Right lung (tissue), 5 donors: ENCODE data around the gene KCNJ9. TPM values are rescaled to one million over a fixed set of nuclear protein-coding genes. Genes with fewer than 3 reads are reported as not detected.

Experiments
- polyA plus RNA-seq, 5 donors: library from polyadenylated mRNA; unstranded; fragments of 120-200 nt; gene quantifications; one replicate each; pipeline versions ENCODE4 v1.2.1 to v1.2.3, GENCODE V29; 2013; ENCODE audit warnings: inconsistent platforms in 1 of 5, low replicate concordance in 1 of 5; ENCODE audit not compliant: insufficient read length in 5 of 5, insufficient read depth in 1 of 5

Gene KCNJ9
- polyA plus RNA-seq, 5 donors = 0.04 to 0.10 (median 0.06) TPM

Other genes with a start within 250 kb of the KCNJ9 start
- gene VSIG8, start 218.9 kb upstream of the KCNJ9 start, polyA plus RNA-seq = under 1 TPM in 2 of 5 donors, not detected in 3; 0.08 to 0.10 TPM
- 10 to 100 TPM in 1 of 5 donors, 1 to 10 TPM in 4; 1.8 to 12.7 (median 8.2) TPM for gene CFAP45, start 181.4 kb upstream of the KCNJ9 start, polyA plus RNA-seq
- gene TAGLN2, start 156.0 kb upstream of the KCNJ9 start, polyA plus RNA-seq = 100 to 1,000 TPM; 255 to 529 (median 315) TPM
- gene IGSF9, start 135.9 kb upstream of the KCNJ9 start, polyA plus RNA-seq = 10 to 100 TPM; 10.2 to 17.7 (median 15.7) TPM
- not detected for gene SLAMF9, start 127.3 kb upstream of the KCNJ9 start, polyA plus RNA-seq
- gene PIGM, start 49.5 kb upstream of the KCNJ9 start, polyA plus RNA-seq = 10 to 100 TPM in 4 of 5 donors, 1 to 10 TPM in 1; 9.7 to 14.7 (median 13.0) TPM
- under 1 TPM; 0.13 to 0.61 (median 0.37) TPM for gene KCNJ10, start 11.4 kb upstream of the KCNJ9 start, polyA plus RNA-seq
- 10 to 100 TPM; 24.2 to 36.2 (median 30.5) TPM for gene IGSF8, start 17.1 kb downstream of the KCNJ9 start, polyA plus RNA-seq
- gene ATP1A2, start 34.2 kb downstream of the KCNJ9 start, polyA plus RNA-seq = 10 to 100 TPM in 3 of 5 donors, 1 to 10 TPM in 2; 6.4 to 15.2 (median 13.6) TPM
- gene ATP1A4, start 70.1 kb downstream of the KCNJ9 start, polyA plus RNA-seq = under 1 TPM in 4 of 5 donors, not detected in 1; 0.15 to 0.24 (median 0.22) TPM
- 10 to 100 TPM in 1 of 5 donors, 1 to 10 TPM in 1, under 1 TPM in 3; 0.31 to 33.0 (median 0.59) TPM for gene CASQ1, start 109.0 kb downstream of the KCNJ9 start, polyA plus RNA-seq
- gene PEA15, start 123.8 kb downstream of the KCNJ9 start, polyA plus RNA-seq = 100 to 1,000 TPM; 137 to 160 (median 145) TPM
- 100 to 1,000 TPM; 159 to 252 (median 210) TPM for gene DCAF8, start 181.0 kb downstream of the KCNJ9 start, polyA plus RNA-seq
- 10 to 100 TPM; 64.8 to 81.5 (median 70.9) TPM for gene PEX19, start 203.6 kb downstream of the KCNJ9 start, polyA plus RNA-seq